Mesenteric fat pad (tissue), 1 donor: Measurements from ENCODE around the gene ARHGAP11B.
"Not testable (repeated sequence)": the region's sequence is repeated elsewhere in the genome, so short reads cannot be mapped to it uniquely, and the experiment has no call there.

Experiments used
- DNase-seq: peaks from one replicate; pipeline ENCODE4 v3.0.0-alpha.2; 2020; ENCODE audit warnings: low spot score
- long read RNA-seq: library from polyadenylated mRNA; unstranded; transcript quantifications from one replicate; pipeline ENCODE4 v2.0.0, GENCODE V29; 2020
- donor health status: DM: yes; HTN: yes; CAD: no.

The ARHGAP11B gene
- long read RNA-seq, result 0 reads

GRCh38 chr15:30625436-30626193, at the start of gene ARHGAP11B:
TSS of gene ARHGAP11B (plus strand) at chr15:30626128.
- peak; percentile 92 for DNase-seq

DNA sequence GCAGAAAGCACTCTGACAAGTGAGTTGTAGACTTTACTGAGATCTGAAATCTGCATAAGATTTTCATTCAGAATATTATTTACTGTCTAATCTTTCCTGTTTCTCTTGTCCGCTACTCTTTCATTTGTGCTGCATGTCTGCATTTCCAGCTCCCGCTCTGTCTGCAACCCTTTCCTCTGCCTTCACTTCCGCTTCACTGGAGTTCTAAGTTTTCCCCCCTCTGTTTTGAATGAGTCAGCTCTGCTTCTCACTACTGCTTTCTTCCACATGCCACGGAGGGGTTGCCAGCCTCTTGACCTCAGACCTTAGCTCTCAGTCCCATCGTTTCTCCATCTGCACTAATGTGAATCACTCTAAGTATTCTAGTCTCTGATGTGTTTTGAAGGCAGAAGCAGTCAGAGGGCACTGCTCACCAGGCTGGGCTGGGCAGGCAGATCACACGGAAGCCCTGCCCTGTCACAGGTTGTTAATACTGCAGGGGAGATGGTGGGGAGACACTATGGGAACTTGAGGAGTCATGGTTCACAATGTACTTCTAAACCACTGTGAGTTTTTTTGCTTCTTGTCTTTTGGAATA, 46.4 kb upstream of the ARHGAP11B start:
- DNase-seq, result not testable (repeated sequence)

DNA sequence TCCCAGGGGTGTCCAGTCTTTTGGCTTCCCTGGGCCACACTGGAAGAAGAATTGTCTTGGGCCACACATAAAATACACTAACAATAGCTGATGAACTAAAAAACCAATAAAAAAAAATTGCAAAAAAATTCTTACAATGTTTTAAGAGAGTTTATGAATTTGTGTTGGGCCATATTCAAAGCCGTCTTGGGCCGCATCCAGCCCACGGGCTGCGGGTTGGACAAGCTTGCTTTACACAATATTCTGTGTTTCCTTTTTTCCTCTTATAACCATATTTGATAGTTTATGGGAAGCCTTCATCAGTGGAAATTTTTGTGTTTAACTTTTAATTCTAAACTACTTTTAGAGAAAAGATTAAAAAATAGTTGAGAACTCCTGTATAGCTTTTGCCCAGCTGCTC, 45.2 kb upstream of the ARHGAP11B start:
- DNase-seq, result not testable (repeated sequence)

DNA sequence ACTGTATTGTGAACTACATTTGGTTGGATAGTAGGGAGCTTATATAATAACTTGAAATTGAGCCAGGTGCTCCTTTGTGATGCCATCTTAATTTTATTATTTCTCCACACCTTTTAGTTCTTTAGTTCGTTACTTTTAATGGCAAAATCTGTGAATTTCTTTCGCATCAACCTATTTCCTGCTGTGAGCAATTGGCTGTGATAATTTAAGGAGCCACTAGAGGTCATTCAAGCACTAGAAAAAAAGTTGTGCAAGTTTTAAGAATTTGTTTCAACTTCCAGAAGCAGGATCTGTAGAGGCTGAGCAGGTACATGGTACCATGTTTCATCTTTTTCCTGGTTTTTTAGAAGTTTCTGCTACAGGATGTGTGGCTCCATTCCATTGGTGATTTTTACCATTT, 27.0 kb upstream of the ARHGAP11B start:
- DNase-seq, result not testable (repeated sequence)

GRCh38 chr15:30603796-30604195, 22.1 kb upstream of the ARHGAP11B start, which contains the start of gene GOLGA8H:
TSS of gene GOLGA8H (plus strand) at chr15:30604028. CDS start at chr15:30604126, 98 bp downstream.
- not testable (repeated sequence) for DNase-seq

DNA sequence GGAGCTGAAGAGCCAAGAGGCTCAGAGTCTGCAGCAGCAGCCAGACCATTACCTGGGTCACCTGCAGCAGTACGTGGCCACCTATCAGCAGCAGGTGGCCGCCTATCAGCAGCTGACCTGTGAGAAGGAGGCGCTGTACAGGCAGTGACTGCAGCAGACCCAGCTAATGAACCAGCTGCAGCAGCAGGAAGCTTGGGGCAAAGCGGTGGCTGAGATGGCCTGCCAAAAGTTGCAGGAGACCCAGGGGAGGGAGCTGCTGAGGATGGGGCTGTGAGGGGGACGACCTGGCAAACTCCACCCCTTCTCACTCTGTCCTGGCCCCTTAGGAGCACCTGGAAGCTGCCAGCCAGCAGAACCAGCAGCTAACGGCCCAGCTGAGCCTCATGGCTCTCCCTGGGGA, 13.7 kb upstream of the ARHGAP11B start:
- not testable (repeated sequence) for DNase-seq

DNA sequence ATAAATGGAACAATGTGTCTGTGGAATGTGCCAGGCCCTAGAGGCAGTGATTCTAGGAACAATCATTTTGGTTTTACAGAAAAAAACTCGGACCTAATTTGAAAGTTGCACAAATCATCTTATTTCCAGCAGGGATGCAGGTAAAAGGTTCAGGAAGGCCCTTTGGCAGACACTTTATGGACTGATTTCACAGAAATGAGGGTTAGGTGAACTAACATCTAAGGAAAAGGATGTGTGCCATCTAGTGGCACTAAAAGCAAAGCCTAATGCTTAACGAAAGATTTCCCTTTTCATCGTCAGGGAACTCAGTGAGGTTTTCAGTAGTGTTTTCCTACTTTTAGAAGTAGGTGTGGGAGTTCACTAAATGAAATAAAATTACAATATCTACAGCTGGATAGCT, 4.6 kb upstream of the ARHGAP11B start:
- not testable (repeated sequence) for DNase-seq

DNA sequence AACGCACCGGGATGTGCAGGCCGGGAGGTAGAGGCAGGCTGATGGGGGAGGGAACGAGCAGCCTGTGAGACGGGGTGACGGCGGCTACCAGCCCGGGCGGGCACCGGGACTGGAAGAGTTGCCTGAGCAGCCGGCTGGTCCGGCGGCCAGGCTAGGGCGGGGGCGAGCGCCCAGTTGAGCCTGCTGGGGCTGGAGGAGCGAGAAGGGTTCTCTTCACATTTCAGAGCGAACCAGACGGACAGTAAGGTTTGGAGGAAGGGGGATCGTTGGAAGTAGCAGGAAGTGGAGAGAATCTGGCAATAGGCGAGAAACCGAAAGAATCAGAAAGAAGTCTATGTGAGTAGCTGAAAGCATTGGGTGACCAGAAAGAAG, 252 bp downstream of the ARHGAP11B start:
- not testable (repeated sequence) for DNase-seq

GRCh38 chr15:30626632-30627031, 704 bp downstream of the ARHGAP11B start:
- not testable (repeated sequence) for DNase-seq

GRCh38 chr15:30650012-30650929, 24.3 kb downstream of the ARHGAP11B start:
- DNase-seq, result no peak

- not testable (repeated sequence) for DNase-seq
These were observed 35.2 kb downstream of the ARHGAP11B start for GRCh38 chr15:30661154-30661553.

DNA sequence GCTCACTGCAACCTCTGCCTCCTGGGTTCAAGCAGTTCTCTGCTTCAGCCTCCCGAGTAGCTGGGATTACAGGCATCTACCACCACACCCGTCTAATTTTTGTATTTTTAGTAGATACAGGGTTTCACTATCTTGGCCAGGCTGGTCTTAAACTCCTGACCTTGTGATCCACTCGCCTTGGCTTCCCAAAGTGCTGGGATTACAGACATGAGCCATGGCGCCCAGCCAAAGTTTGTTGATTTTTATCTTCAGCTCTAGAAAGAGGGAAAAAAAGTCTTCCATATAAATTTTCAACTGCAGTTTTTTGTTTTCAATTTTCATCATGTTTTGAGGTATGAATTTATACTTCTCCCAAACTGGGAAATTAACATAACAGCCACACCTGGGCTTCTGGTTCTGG, 43.7 kb downstream of the ARHGAP11B start:
- DNase-seq, result not testable (repeated sequence)

DNA sequence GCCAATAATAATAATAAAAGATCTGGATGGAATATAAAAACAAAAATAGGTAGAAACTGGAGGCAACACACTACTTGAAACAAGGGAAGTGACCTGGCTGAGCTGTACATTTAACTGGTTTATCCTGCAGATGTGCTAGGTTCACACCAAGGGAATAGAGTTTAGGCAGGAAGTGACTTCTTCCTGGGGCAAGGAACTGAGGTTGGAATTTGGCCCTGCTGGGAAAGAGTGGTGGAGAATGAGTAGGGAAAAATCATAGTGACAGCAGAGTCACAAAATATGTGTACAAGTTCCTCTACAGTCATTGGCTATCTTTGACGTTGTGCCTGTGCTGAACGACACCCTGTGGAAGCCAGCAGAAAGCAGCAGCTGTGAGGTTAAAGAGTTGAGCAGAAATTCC, 44.1 kb downstream of the ARHGAP11B start:
- no peak for DNase-seq

- no peak for DNase-seq
These were observed 45.4 kb downstream of the ARHGAP11B start for GRCh38 chr15:30671309-30671708.

- DNase-seq, result no peak
These were observed 49.2 kb downstream of the ARHGAP11B start for GRCh38 chr15:30675126-30675525.

- DNase-seq, result not testable (repeated sequence)
These were observed 50.0 kb downstream of the ARHGAP11B start for GRCh38 chr15:30675891-30676290.

DNA sequence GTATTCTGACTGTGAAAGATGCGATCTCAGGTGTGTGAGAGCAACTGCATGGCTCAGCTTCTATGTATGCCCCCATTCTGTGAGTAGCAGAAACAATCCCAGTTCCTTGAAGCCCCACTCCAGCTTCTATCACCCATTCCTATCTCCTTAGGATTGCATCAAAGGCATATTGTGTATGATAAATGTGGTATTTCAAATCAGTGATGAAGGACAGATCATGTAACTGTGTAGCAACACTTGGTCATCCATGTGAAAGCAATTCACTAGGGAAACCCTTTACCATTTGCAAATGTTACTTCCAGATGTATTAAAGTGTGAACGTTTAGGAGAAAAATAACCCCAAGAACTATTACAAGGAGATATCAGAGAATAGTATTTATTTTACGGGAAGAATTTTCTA, 55.1 kb downstream of the ARHGAP11B start:
- DNase-seq, result not testable (repeated sequence)

- not testable (repeated sequence) for DNase-seq
These were observed 59.9 kb downstream of the ARHGAP11B start for GRCh38 chr15:30685709-30686285.

DNA sequence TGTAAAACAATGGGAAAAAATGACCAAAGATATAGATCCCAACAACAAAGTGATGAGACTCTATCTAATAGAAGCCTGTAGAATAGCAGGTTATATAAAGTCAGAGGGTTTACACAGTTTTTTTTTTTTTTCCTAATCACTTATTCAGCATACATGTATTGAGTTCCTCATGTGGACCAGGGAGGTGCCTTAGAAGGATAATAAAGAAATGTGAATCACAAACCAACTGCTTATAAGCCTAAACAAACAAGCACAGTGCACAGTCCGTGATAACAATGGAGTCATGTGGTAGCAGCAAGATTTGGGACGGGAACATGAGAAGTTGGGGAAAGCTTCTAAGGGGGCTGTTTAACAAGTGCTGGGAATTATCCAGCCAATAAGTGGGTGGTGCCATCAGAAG, 60.7 kb downstream of the ARHGAP11B start:
- not testable (repeated sequence) for DNase-seq
